HEK293 (cell line): Measurements from ENCODE around the gene ATP5F1D.
A peak's percentile ranks its signal among the peaks of the same experiment; 100 is the strongest.

Experiments
- CTCF ChIA-PET: fragments of 350-600 bp; formaldehyde crosslinking; extraction: SDS; loops from one replicate; lab custom pipeline; 2021; ENCODE audit warnings: antibody characterized with exemption; lab: Yijun Ruan, JAX
- POLR2A ChIA-PET: fragments of 300-600 bp; formaldehyde crosslinking; extraction: SDS; loops from one replicate; lab custom pipeline; 2020; ENCODE audit warnings: antibody characterized with exemption, inconsistent platforms; lab: Yijun Ruan, JAX
- H3K27ac ChIP-seq: fragments of 200-500 bp; sonication (Bioruptor generic); 2 replicates; pipeline ENCODE4 v1.5.1; 2014; ENCODE audit warnings: low read depth, low read length, control low read depth, inconsistent platforms; ENCODE audit errors: extremely low read depth
- H3K36me3 ChIP-seq, 2 experiments: fragments of 200-500 bp in 1 of 2; sonication (Bioruptor generic) in 1 of 2; 1 replicate in 1 of 2; 2 replicates in 1 of 2; pipeline ENCODE4 v1.5.1; 2014 to 2017; ENCODE audit warnings: inconsistent platforms in 2 of 2, low read length in 2 of 2; ENCODE audit not compliant: control insufficient read depth in 2 of 2, insufficient read depth in 1 of 2
- H3K4me1 ChIP-seq: fragments of 200-500 bp; sonication (Bioruptor generic); 2 replicates; pipeline ENCODE4 v1.5.1; 2014; ENCODE audit warnings: mild to moderate bottlenecking, low read length, inconsistent platforms; ENCODE audit not compliant: control insufficient read depth, insufficient read depth
- H3K4me3 ChIP-seq: 2 replicates; pipeline ENCODE4 v1.5.1; 2011; ENCODE audit warnings: low read depth, mild to moderate bottlenecking, control low read depth, low read length, moderate library complexity
- H3K9me3 ChIP-seq: fragments of 200-500 bp; sonication (Bioruptor generic); 2 replicates; pipeline ENCODE4 v1.5.1; 2014; ENCODE audit warnings: low read depth, low read length, inconsistent platforms; ENCODE audit not compliant: control insufficient read depth, insufficient read depth
- GLIS2 ChIP-seq: fragments of 450-650 bp; formaldehyde crosslinking; IDR thresholded peaks from 2 replicates; pipeline ENCODE4 v1.5.1; 2016; ENCODE audit warnings: missing biosample characterization, missing genetic modification characterization
- KLF16 ChIP-seq: fragments of 450-650 bp; formaldehyde crosslinking; IDR thresholded peaks from 2 replicates; pipeline ENCODE4 v1.5.1; 2017; ENCODE audit warnings: missing biosample characterization, missing genetic modification characterization
- KLF8 ChIP-seq: fragments of 450-650 bp; formaldehyde crosslinking; IDR thresholded peaks from 2 replicates; pipeline ENCODE4 v1.5.1; 2016; ENCODE audit warnings: missing biosample characterization, missing genetic modification characterization
- MEIS1 ChIP-seq: sonication (generic); formaldehyde crosslinking; IDR thresholded peaks from 2 replicates; pipeline ENCODE4 v1.8.1; 2022; ENCODE audit warnings: missing genetic modification reagents, mild to moderate bottlenecking, borderline replicate concordance
- MZF1 ChIP-seq: fragments of 450-650 bp; formaldehyde crosslinking; IDR thresholded peaks from 2 replicates; pipeline ENCODE4 v1.5.1; 2017; ENCODE audit warnings: missing biosample characterization, missing genetic modification characterization, borderline replicate concordance
- SP7 ChIP-seq: fragments of 450-650 bp; formaldehyde crosslinking; IDR thresholded peaks from 2 replicates; pipeline ENCODE4 v1.5.1; 2016; ENCODE audit warnings: missing biosample characterization, missing genetic modification characterization
- ZBTB8A ChIP-seq: fragments of 450-650 bp; formaldehyde crosslinking; IDR thresholded peaks from 2 replicates; pipeline ENCODE4 v1.5.1; 2016; ENCODE audit warnings: missing biosample characterization, missing genetic modification characterization
- ZEB2 ChIP-seq: fragments of 450-650 bp; formaldehyde crosslinking; IDR thresholded peaks from 2 replicates; pipeline ENCODE4 v1.5.1; 2016; ENCODE audit warnings: missing biosample characterization, missing genetic modification characterization
- ZFP69B ChIP-seq: fragments of 450-650 bp; formaldehyde crosslinking; IDR thresholded peaks from 2 replicates; pipeline ENCODE4 v1.5.1; 2016; ENCODE audit warnings: missing biosample characterization, missing genetic modification characterization
- ZNF2 ChIP-seq: fragments of 450-650 bp; formaldehyde crosslinking; IDR thresholded peaks from 2 replicates; pipeline ENCODE4 v1.5.1; 2016; ENCODE audit warnings: missing biosample characterization, missing genetic modification characterization
- ZNF324 ChIP-seq: fragments of 450-650 bp; formaldehyde crosslinking; IDR thresholded peaks from 2 replicates; pipeline ENCODE4 v1.5.1; 2016; ENCODE audit warnings: missing biosample characterization, missing genetic modification characterization
- ZNF600 ChIP-seq: fragments of 450-650 bp; formaldehyde crosslinking; IDR thresholded peaks from 2 replicates; pipeline ENCODE4 v1.5.1; 2016; ENCODE audit warnings: missing biosample characterization, missing genetic modification characterization
- ZNF629 ChIP-seq: fragments of 450-650 bp; formaldehyde crosslinking; IDR thresholded peaks from 2 replicates; pipeline ENCODE4 v1.5.1; 2017; ENCODE audit warnings: missing biosample characterization, missing genetic modification characterization
- TF ChIP-seq, protein P1 (sequence below): fragments of 450-650 bp; formaldehyde crosslinking; IDR thresholded peaks from 2 replicates; pipeline ENCODE4 v1.5.1; 2016; ENCODE audit warnings: missing biosample characterization, missing genetic modification characterization, low read depth
- TF ChIP-seq, protein P2 (sequence below): fragments of 450-650 bp; formaldehyde crosslinking; optimal IDR thresholded peaks from 2 replicates; pipeline ENCODE3; 2016; ENCODE audit warnings: missing biosample characterization, mild to moderate bottlenecking, missing genetic modification characterization
- TF ChIP-seq, protein P3 (sequence below): fragments of 450-650 bp; formaldehyde crosslinking; IDR thresholded peaks from 2 replicates; pipeline ENCODE4 v1.5.1; 2016; ENCODE audit warnings: missing biosample characterization, missing genetic modification characterization
- TF ChIP-seq, protein P4 (sequence below): fragments of 450-650 bp; formaldehyde crosslinking; IDR thresholded peaks from 2 replicates; pipeline ENCODE4 v1.5.1; 2017; ENCODE audit warnings: missing biosample characterization, missing genetic modification characterization
- TF ChIP-seq, protein P5 (sequence below): fragments of 450-650 bp; formaldehyde crosslinking; IDR thresholded peaks from 2 replicates; pipeline ENCODE4 v1.5.0; 2017; ENCODE audit warnings: missing biosample characterization, missing genetic modification characterization, borderline replicate concordance
- TF ChIP-seq, protein P6 (sequence below): fragments of 450-650 bp; formaldehyde crosslinking; IDR thresholded peaks from 2 replicates; pipeline ENCODE4 v1.5.1; 2016; ENCODE audit warnings: missing biosample characterization, missing genetic modification characterization
- TF ChIP-seq, protein P7 (sequence below): fragments of 450-650 bp; formaldehyde crosslinking; IDR thresholded peaks from 2 replicates; pipeline ENCODE4 v1.5.1; 2016; ENCODE audit warnings: missing biosample characterization, missing genetic modification characterization

The ATP5F1D gene

DNA sequence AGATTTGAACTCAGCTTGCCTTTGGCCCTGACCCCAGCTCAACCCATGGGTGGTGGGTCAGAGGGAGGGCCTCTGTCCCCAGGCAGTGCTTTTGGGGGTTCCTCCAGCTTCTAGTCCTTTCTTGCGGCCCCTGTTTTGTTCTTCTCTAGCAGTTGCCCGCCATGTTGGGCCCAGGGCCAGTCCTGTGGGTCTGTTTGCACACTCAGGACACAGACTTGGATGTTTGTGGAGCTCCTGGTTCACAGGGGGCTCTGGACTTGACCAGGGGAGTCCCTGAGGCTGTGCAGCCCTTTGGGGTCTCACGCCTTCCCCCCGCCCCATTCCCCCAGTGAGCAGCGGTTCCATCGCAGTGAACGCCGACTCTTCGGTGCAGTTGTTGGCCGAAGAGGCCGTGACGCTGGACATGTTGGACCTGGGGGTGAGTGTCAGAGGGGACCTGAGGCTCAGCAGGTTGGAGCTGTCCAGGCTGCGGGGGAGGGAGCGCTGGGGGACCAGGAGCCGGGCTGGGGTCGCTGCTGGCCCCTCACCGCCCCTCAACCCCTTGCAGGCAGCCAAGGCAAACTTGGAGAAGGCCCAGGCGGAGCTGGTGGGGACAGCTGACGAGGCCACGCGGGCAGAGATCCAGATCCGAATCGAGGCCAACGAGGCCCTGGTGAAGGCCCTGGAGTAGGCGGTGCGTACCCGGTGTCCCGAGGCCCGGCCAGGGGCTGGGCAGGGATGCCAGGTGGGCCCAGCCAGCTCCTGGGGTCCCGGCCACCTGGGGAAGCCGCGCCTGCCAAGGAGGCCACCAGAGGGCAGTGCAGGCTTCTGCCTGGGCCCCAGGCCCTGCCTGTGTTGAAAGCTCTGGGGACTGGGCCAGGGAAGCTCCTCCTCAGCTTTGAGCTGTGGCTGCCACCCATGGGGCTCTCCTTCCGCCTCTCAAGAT lies 2.5 kb downstream of the ATP5F1D start:
- H3K4me1 ChIP-seq: peaks cover 8% of the 10 kb centered on the region
- POLR2A ChIA-PET: interaction anchor here (0.5 to 7.7 kb wide), 12 partner anchors 9 to 165 kb away, joined by 3 to 231 read pairs (median 10); partner anchors contain the start of genes CIRBP, FAM174C and GPX4
- TF ChIP-seq ZFP69B (tag by site-specific recombination) (peak; percentile 97), SP7 (peak; percentile 35), ZNF324 (tag by site-specific recombination) (no peak), ZNF629 (tag by site-specific recombination) (peak; percentile 40; the same call in 1 of the 2 replicates), ZNF600 (peak; percentile 27; the same call in 1 of the 2 replicates), MEIS1 (CRISPR knock-in tag) (no peak), KLF8 (tag by site-specific recombination) (peak; percentile 66), MZF1 (tag by site-specific recombination) (no peak), ZBTB8A (tag by site-specific recombination) (peak; percentile 56), ZNF2 (tag by site-specific recombination) (peak; percentile 58; the same call in 1 of the 2 replicates), GLIS2 (tag by site-specific recombination) (peak; percentile 51; the same call in 1 of the 2 replicates), KLF16 (tag by site-specific recombination) (0 out of 2 replicates have a peak, but pooled peaks have one; percentile 41), ZEB2 (tag by site-specific recombination) (peak; percentile 75)
- TF ChIP-seq, protein P1, sequence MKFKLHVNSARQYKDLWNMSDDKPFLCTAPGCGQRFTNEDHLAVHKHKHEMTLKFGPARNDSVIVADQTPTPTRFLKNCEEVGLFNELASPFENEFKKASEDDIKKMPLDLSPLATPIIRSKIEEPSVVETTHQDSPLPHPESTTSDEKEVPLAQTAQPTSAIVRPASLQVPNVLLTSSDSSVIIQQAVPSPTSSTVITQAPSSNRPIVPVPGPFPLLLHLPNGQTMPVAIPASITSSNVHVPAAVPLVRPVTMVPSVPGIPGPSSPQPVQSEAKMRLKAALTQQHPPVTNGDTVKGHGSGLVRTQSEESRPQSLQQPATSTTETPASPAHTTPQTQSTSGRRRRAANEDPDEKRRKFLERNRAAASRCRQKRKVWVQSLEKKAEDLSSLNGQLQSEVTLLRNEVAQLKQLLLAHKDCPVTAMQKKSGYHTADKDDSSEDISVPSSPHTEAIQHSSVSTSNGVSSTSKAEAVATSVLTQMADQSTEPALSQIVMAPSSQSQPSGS (tag by site-specific recombination): no peak
- TF ChIP-seq, protein P2, sequence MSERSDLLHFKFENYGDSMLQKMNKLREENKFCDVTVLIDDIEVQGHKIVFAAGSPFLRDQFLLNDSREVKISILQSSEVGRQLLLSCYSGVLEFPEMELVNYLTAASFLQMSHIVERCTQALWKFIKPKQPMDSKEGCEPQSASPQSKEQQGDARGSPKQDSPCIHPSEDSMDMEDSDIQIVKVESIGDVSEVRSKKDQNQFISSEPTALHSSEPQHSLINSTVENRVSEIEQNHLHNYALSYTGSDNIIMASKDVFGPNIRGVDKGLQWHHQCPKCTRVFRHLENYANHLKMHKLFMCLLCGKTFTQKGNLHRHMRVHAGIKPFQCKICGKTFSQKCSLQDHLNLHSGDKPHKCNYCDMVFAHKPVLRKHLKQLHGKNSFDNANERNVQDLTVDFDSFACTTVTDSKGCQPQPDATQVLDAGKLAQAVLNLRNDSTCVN (tag by site-specific recombination): peak; percentile 23
- TF ChIP-seq, protein P3, sequence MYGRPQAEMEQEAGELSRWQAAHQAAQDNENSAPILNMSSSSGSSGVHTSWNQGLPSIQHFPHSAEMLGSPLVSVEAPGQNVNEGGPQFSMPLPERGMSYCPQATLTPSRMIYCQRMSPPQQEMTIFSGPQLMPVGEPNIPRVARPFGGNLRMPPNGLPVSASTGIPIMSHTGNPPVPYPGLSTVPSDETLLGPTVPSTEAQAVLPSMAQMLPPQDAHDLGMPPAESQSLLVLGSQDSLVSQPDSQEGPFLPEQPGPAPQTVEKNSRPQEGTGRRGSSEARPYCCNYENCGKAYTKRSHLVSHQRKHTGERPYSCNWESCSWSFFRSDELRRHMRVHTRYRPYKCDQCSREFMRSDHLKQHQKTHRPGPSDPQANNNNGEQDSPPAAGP (tag by site-specific recombination): peak; percentile 65; the same call in 1 of the 2 replicates
- TF ChIP-seq, protein P4, sequence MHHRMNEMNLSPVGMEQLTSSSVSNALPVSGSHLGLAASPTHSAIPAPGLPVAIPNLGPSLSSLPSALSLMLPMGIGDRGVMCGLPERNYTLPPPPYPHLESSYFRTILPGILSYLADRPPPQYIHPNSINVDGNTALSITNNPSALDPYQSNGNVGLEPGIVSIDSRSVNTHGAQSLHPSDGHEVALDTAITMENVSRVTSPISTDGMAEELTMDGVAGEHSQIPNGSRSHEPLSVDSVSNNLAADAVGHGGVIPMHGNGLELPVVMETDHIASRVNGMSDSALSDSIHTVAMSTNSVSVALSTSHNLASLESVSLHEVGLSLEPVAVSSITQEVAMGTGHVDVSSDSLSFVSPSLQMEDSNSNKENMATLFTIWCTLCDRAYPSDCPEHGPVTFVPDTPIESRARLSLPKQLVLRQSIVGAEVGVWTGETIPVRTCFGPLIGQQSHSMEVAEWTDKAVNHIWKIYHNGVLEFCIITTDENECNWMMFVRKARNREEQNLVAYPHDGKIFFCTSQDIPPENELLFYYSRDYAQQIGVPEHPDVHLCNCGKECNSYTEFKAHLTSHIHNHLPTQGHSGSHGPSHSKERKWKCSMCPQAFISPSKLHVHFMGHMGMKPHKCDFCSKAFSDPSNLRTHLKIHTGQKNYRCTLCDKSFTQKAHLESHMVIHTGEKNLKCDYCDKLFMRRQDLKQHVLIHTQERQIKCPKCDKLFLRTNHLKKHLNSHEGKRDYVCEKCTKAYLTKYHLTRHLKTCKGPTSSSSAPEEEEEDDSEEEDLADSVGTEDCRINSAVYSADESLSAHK (tag by site-specific recombination): 0 out of 2 replicates have a peak, but pooled peaks have one; percentile 17
- TF ChIP-seq, protein P5, sequence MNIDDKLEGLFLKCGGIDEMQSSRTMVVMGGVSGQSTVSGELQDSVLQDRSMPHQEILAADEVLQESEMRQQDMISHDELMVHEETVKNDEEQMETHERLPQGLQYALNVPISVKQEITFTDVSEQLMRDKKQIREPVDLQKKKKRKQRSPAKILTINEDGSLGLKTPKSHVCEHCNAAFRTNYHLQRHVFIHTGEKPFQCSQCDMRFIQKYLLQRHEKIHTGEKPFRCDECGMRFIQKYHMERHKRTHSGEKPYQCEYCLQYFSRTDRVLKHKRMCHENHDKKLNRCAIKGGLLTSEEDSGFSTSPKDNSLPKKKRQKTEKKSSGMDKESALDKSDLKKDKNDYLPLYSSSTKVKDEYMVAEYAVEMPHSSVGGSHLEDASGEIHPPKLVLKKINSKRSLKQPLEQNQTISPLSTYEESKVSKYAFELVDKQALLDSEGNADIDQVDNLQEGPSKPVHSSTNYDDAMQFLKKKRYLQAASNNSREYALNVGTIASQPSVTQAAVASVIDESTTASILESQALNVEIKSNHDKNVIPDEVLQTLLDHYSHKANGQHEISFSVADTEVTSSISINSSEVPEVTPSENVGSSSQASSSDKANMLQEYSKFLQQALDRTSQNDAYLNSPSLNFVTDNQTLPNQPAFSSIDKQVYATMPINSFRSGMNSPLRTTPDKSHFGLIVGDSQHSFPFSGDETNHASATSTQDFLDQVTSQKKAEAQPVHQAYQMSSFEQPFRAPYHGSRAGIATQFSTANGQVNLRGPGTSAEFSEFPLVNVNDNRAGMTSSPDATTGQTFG (tag by site-specific recombination): no peak
- TF ChIP-seq, protein P6, sequence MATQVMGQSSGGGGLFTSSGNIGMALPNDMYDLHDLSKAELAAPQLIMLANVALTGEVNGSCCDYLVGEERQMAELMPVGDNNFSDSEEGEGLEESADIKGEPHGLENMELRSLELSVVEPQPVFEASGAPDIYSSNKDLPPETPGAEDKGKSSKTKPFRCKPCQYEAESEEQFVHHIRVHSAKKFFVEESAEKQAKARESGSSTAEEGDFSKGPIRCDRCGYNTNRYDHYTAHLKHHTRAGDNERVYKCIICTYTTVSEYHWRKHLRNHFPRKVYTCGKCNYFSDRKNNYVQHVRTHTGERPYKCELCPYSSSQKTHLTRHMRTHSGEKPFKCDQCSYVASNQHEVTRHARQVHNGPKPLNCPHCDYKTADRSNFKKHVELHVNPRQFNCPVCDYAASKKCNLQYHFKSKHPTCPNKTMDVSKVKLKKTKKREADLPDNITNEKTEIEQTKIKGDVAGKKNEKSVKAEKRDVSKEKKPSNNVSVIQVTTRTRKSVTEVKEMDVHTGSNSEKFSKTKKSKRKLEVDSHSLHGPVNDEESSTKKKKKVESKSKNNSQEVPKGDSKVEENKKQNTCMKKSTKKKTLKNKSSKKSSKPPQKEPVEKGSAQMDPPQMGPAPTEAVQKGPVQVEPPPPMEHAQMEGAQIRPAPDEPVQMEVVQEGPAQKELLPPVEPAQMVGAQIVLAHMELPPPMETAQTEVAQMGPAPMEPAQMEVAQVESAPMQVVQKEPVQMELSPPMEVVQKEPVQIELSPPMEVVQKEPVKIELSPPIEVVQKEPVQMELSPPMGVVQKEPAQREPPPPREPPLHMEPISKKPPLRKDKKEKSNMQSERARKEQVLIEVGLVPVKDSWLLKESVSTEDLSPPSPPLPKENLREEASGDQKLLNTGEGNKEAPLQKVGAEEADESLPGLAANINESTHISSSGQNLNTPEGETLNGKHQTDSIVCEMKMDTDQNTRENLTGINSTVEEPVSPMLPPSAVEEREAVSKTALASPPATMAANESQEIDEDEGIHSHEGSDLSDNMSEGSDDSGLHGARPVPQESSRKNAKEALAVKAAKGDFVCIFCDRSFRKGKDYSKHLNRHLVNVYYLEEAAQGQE (tag by site-specific recombination): 0 out of 2 replicates have a peak, but pooled peaks have one; percentile 7
- TF ChIP-seq, protein P7, sequence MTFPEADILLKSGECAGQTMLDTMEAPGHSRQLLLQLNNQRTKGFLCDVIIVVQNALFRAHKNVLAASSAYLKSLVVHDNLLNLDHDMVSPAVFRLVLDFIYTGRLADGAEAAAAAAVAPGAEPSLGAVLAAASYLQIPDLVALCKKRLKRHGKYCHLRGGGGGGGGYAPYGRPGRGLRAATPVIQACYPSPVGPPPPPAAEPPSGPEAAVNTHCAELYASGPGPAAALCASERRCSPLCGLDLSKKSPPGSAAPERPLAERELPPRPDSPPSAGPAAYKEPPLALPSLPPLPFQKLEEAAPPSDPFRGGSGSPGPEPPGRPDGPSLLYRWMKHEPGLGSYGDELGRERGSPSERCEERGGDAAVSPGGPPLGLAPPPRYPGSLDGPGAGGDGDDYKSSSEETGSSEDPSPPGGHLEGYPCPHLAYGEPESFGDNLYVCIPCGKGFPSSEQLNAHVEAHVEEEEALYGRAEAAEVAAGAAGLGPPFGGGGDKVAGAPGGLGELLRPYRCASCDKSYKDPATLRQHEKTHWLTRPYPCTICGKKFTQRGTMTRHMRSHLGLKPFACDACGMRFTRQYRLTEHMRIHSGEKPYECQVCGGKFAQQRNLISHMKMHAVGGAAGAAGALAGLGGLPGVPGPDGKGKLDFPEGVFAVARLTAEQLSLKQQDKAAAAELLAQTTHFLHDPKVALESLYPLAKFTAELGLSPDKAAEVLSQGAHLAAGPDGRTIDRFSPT (tag by site-specific recombination): peak; percentile 76

More for the DNA sequence above, 2.5 kb downstream of the ATP5F1D start:
- peak overlapping the region; percentile 53; the same call in 1 of the 2 replicates for H3K27ac ChIP-seq
- no peak overlapping the region for H3K4me3 ChIP-seq
- CTCF ChIA-PET: interaction anchor here (0.6 to 5.5 kb wide), 47 partner anchors 9 to 486 kb away, joined by 3 to 299 read pairs (median 4); partner anchors contain the start of genes CIRBP, FAM174C, GPX4 and R3HDM4
- peaks cover 0 to 11% of the 10 kb centered on the region in 2 experiments; a peak in 1 of 3 replicates for H3K36me3 ChIP-seq
- H3K9me3 ChIP-seq: no peaks in the 10 kb centered on the region
